Ishikawa (cell line): ENCODE results near the gene TCF7L2.

Source experiments
- CEBPB ChIP-seq: IDR thresholded peaks from 2 replicates; pipeline ENCODE4 v1.6.1; 2012
- EGR1 ChIP-seq: IDR thresholded peaks from 2 replicates; pipeline ENCODE4 v1.6.1; 2012
- FOXM1 ChIP-seq: IDR thresholded peaks from 2 replicates; pipeline ENCODE4 v1.6.1; 2012; ENCODE audit warnings: low read depth, borderline replicate concordance
- RAD21 ChIP-seq: IDR thresholded peaks from 2 replicates; pipeline ENCODE4 v1.6.1; 2012; ENCODE audit warnings: low read depth
- TAF1 ChIP-seq: IDR thresholded peaks from 2 replicates; pipeline ENCODE4 v1.6.1; 2012; ENCODE audit warnings: low read depth, mild to moderate bottlenecking
- YY1 ChIP-seq: IDR thresholded peaks from 2 replicates; pipeline ENCODE4 v1.6.1; 2012; ENCODE audit warnings: low read depth
- TF ChIP-seq, protein P1 (sequence below): IDR thresholded peaks from 2 replicates; pipeline ENCODE4 v1.6.1; 2012; ENCODE audit warnings: low read depth, mild to moderate bottlenecking
- TF ChIP-seq, protein P2 (sequence below): IDR thresholded peaks from 2 replicates; pipeline ENCODE4 v1.6.1; 2012

DNA sequence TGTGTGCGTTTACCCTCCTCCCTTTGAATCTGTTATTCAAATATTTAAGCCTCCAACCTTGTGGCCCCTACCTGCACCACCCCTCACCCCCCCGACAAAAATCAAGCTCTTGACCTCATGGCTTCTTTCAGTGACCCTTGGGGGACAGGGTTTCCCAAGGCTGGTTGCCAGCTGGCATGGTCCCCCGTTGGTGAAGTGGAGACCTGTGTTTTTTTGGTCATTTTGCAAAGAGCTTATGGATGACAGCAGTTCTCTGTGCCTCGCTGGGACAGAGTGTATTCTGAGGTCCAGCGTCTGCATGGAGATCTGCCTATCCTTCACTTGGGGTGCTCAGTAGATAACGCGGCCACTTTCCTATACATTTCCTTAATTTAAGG is 111.0 kb downstream of the TCF7L2 start:
- TF ChIP-seq EGR1 (no peak), TAF1 (no peak), RAD21 (no peak), CEBPB (no peak), YY1 (no peak), FOXM1 (no peak)
- TF ChIP-seq, protein P1, sequence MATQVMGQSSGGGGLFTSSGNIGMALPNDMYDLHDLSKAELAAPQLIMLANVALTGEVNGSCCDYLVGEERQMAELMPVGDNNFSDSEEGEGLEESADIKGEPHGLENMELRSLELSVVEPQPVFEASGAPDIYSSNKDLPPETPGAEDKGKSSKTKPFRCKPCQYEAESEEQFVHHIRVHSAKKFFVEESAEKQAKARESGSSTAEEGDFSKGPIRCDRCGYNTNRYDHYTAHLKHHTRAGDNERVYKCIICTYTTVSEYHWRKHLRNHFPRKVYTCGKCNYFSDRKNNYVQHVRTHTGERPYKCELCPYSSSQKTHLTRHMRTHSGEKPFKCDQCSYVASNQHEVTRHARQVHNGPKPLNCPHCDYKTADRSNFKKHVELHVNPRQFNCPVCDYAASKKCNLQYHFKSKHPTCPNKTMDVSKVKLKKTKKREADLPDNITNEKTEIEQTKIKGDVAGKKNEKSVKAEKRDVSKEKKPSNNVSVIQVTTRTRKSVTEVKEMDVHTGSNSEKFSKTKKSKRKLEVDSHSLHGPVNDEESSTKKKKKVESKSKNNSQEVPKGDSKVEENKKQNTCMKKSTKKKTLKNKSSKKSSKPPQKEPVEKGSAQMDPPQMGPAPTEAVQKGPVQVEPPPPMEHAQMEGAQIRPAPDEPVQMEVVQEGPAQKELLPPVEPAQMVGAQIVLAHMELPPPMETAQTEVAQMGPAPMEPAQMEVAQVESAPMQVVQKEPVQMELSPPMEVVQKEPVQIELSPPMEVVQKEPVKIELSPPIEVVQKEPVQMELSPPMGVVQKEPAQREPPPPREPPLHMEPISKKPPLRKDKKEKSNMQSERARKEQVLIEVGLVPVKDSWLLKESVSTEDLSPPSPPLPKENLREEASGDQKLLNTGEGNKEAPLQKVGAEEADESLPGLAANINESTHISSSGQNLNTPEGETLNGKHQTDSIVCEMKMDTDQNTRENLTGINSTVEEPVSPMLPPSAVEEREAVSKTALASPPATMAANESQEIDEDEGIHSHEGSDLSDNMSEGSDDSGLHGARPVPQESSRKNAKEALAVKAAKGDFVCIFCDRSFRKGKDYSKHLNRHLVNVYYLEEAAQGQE, result no peak
- TF ChIP-seq, protein P2, sequence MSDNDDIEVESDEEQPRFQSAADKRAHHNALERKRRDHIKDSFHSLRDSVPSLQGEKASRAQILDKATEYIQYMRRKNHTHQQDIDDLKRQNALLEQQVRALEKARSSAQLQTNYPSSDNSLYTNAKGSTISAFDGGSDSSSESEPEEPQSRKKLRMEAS, result no peak
